H1 (cell line): ENCODE measurements around the gene ASPG. TPM values are rescaled to one million over a fixed set of nuclear protein-coding genes. Genes with fewer than 3 reads are reported as not detected.

Experiments used
- BCL11A ChIP-seq, 2 experiments: IDR thresholded peaks; one replicate each; pipeline ENCODE4 v1.6.1; 2011; ENCODE audit warnings: low read depth in 2 of 2, low read length in 2 of 2, mild to moderate bottlenecking in 2 of 2
- EZH2 ChIP-seq: fragments of 200-600 bp; sonication (generic); IDR thresholded peaks from 2 replicates; pipeline ENCODE4 v1.7.1; 2012; ENCODE audit warnings: low read depth, mild to moderate bottlenecking, moderate library complexity, low read length, inconsistent platforms; ENCODE audit not compliant: severe bottlenecking
- TEAD4 ChIP-seq: IDR thresholded peaks from 2 replicates; pipeline ENCODE4 v1.6.1; 2012; ENCODE audit warnings: low read depth, low read length, inconsistent platforms, mixed read lengths
- USF2 ChIP-seq: IDR thresholded peaks from 2 replicates; pipeline ENCODE4 v1.6.1; 2011; ENCODE audit warnings: low read length, improper control_type of control experiment
- polyA plus RNA-seq, 7 experiments: library from polyadenylated mRNA; depleted of rRNA in 3 of 7; stranded (reverse) in 5 of 7; unstranded in 2 of 7; fragments of >200 nt in 5 of 7; fragments of 200-250 nt in 2 of 7; gene quantifications; 1 replicate in 5 of 7; 2 replicates in 1 of 7; 4 replicates in 1 of 7; pipeline versions ENCODE4 v1.2.1 to v1.2.3, GENCODE V29; 2011 to 2013; ENCODE audit warnings: missing spikeins in 2 of 7, mixed read lengths in 2 of 7
- total RNA-seq: library from RNA; stranded (reverse); fragmentation: NEBNext Ultra II Directional; extraction: Animal tissue kit (Norgen Biotek cat#: 25700); gene quantifications from 2 replicates; pipeline ENCODE4 v1.2.1, GENCODE V29; 2021

ASPG gene
- total and polyA plus RNA-seq, 2 of the 8 experiments (the other 6 are each of a cell fraction or from before 2014, with no cell fraction given): 0.34 to 0.59 TPM

- TF ChIP-seq EZH2: no peak
- no peak for TF ChIP-seq BCL11A (IDR thresholded peaks at IDR 0.05; ENCODE audit: low read depth in 2 of 2, low read length in 2 of 2)
- no peak for TF ChIP-seq TEAD4
- no peak for TF ChIP-seq USF2
Observed at GRCh38 chr14:104142946-104143470, 57.5 kb downstream of the ASPG start (continued).
